PC-9 (cell line): ENCODE measurements around the gene SCRT2.

ENCODE experiments used
- EZH2 ChIP-seq: fragments of 200-600 bp; sonication (generic); IDR thresholded peaks from 2 replicates; pipeline ENCODE4 v1.8.0; 2017; ENCODE audit warnings: antibody characterized with exemption, low read depth
- TF ChIP-seq, protein P1 (sequence below): fragments of 200-600 bp; sonication (generic); conservative IDR thresholded peaks from 2 replicates; pipeline ENCODE4 v1.6.1; 2017; ENCODE audit warnings: mixed run types, antibody characterized with exemption, mild to moderate bottlenecking, moderate library complexity

DNA sequence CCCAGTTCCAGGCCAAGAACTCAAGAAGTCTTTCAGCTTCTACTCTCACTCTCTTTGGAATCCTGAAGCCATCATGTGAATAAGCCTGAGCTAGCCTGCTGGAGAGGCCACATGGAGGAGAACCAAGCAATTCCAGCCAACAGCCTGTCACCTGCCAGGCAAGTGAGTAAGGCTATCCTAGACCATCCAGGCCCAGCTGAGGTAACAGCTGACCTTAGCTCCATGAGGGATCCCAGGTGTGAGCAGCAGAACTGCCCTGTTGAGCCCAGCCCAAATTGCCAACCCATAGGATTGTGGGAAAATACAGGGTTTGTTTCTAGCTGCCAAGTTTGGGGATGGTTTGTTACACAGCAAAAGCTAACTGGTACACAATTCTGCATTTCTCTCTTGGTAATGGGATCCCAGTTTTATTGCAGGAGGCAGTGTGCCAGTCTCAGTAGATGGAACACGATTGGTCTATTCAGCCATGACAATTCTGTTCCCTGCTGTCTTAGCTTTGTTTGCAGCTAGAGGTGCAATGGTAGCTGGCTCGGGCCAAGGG, 28.1 kb downstream of the SCRT2 start:
- TF ChIP-seq, protein P1, sequence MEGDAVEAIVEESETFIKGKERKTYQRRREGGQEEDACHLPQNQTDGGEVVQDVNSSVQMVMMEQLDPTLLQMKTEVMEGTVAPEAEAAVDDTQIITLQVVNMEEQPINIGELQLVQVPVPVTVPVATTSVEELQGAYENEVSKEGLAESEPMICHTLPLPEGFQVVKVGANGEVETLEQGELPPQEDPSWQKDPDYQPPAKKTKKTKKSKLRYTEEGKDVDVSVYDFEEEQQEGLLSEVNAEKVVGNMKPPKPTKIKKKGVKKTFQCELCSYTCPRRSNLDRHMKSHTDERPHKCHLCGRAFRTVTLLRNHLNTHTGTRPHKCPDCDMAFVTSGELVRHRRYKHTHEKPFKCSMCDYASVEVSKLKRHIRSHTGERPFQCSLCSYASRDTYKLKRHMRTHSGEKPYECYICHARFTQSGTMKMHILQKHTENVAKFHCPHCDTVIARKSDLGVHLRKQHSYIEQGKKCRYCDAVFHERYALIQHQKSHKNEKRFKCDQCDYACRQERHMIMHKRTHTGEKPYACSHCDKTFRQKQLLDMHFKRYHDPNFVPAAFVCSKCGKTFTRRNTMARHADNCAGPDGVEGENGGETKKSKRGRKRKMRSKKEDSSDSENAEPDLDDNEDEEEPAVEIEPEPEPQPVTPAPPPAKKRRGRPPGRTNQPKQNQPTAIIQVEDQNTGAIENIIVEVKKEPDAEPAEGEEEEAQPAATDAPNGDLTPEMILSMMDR: no peak
- no peak for TF ChIP-seq EZH2
